ENCODE measurements around the gene DNTTIP2.

GRCh38 chr1:93829061-93829460, 49.9 kb downstream of the DNTTIP2 start:
- TF ChIP-seq CTCF (IDR thresholded peaks at IDR 0.05) (no peak), POLR2AphosphoS5 (IDR thresholded peaks at IDR 0.05; ENCODE audit: low read depth, low read length) (no peak), REST (IDR thresholded peaks at IDR 0.05; ENCODE audit: insufficient read depth in 1 of 2, low read depth in 2 of 2, low read length in 1 of 2) (no peak)
